Measurements from ENCODE around the gene RAI1.

- TF ChIP-seq CTCF (IDR thresholded peaks at IDR 0.05) (no peak), POLR2AphosphoS5 (IDR thresholded peaks at IDR 0.05; ENCODE audit: insufficient read depth in 1 of 2, low read depth in 1 of 2) (no peak), POLR2A (IDR thresholded peaks at IDR 0.05) (no peak)
These were observed 172.7 kb downstream of the RAI1 start for GRCh38 chr17:17853811-17854447.
